Stimulated activated CD4-positive, alpha-beta T cell treated with anti-CD3 and anti-CD28 coated beads, TNF-alpha, amount 100 ng/mL, for 4 hours (primary cell): ENCODE data around the gene ANKRD13C.
A peak's percentile ranks its signal among the peaks of the same experiment; 100 is the strongest.
"Not testable (repeated sequence)": the region's sequence is repeated elsewhere in the genome, so short reads cannot be mapped to it uniquely, and the experiment has no call there.

Experiments used
- DNase-seq, 3 experiments: peaks; one replicate each; pipeline ENCODE4 v3.0.0-alpha.2; 2020; ENCODE audit warnings: low read depth in 3 of 3

ANKRD13C gene

GRCh38 chr1:70354332-70355110 lies at the start of gene ANKRD13C:
ANKRD13C (minus strand) TSS chr1:70354722; CDS start chr1:70354408, 314 bp downstream.
- peak; percentile 78 to 84 (median 81) for DNase-seq

- DNase-seq, result no peak
Measured at GRCh38 chr1:70403759-70404158, 49.2 kb upstream of the ANKRD13C start.

- no peak for DNase-seq
Measured at GRCh38 chr1:70401974-70402373, 47.5 kb upstream of the ANKRD13C start.

- DNase-seq, result no peak
Measured at GRCh38 chr1:70400335-70400734, 45.8 kb upstream of the ANKRD13C start.

- no peak for DNase-seq
Measured at GRCh38 chr1:70397013-70397412, 42.5 kb upstream of the ANKRD13C start.

GRCh38 chr1:70396607-70397006 lies 42.1 kb upstream of the ANKRD13C start:
- no peak for DNase-seq

- DNase-seq, result no peak
Measured at GRCh38 chr1:70392626-70393025, 38.1 kb upstream of the ANKRD13C start.

GRCh38 chr1:70387507-70387906 lies 33.0 kb upstream of the ANKRD13C start:
- DNase-seq, result no peak

- DNase-seq, result no peak
Measured at GRCh38 chr1:70386121-70386520, 31.6 kb upstream of the ANKRD13C start.

GRCh38 chr1:70385477-70385876 lies 31.0 kb upstream of the ANKRD13C start:
- no peak for DNase-seq

- DNase-seq, result no peak
Measured at GRCh38 chr1:70384542-70384941, 30.0 kb upstream of the ANKRD13C start.

GRCh38 chr1:70383483-70383882 lies 29.0 kb upstream of the ANKRD13C start:
- DNase-seq, result no peak

- DNase-seq, result no peak
Measured at GRCh38 chr1:70382682-70383081, 28.2 kb upstream of the ANKRD13C start.

- no peak for DNase-seq
Measured at GRCh38 chr1:70376196-70376595, 21.7 kb upstream of the ANKRD13C start.

- not testable (repeated sequence) for DNase-seq
Measured at GRCh38 chr1:70373580-70373979, 19.1 kb upstream of the ANKRD13C start.

GRCh38 chr1:70372426-70372825 lies 17.9 kb upstream of the ANKRD13C start:
- no peak for DNase-seq

GRCh38 chr1:70371586-70371985 lies 17.1 kb upstream of the ANKRD13C start:
- not testable (repeated sequence) for DNase-seq

GRCh38 chr1:70367397-70367796 lies 12.9 kb upstream of the ANKRD13C start:
- DNase-seq, result not testable (repeated sequence)

GRCh38 chr1:70366997-70367396 lies 12.5 kb upstream of the ANKRD13C start:
- DNase-seq, result not testable (repeated sequence)

- not testable (repeated sequence) for DNase-seq
Measured at GRCh38 chr1:70366425-70366952, 12.0 kb upstream of the ANKRD13C start.

- DNase-seq, result no peak
Measured at GRCh38 chr1:70364439-70364838, 9.9 kb upstream of the ANKRD13C start.

GRCh38 chr1:70361727-70362398 lies 7.3 kb upstream of the ANKRD13C start:
- no peak for DNase-seq

- no peak for DNase-seq
Measured at GRCh38 chr1:70360321-70360720, 5.8 kb upstream of the ANKRD13C start.
